GM19351 (cell line): ENCODE measurements around the gene PGM5.
A peak's percentile ranks its signal among the peaks of the same experiment; 100 is the strongest.

Experiments used
- ATAC-seq: cut with Tn5 transposase; IDR thresholded peaks from one replicate; pipeline ENCODE4 v1.9.1; 2021; ENCODE audit warnings: mild to moderate bottlenecking, moderate library complexity; ENCODE audit not compliant: unreplicated experiment

PGM5 gene

GRCh38 chr9:68575817-68576216 is 219.4 kb downstream of the PGM5 start:
- ATAC-seq = no peak

GRCh38 chr9:68577774-68578591 is 221.6 kb downstream of the PGM5 start:
- ATAC-seq = peak; percentile 85
